ENCODE measurements around the gene SKAP1.

DNA sequence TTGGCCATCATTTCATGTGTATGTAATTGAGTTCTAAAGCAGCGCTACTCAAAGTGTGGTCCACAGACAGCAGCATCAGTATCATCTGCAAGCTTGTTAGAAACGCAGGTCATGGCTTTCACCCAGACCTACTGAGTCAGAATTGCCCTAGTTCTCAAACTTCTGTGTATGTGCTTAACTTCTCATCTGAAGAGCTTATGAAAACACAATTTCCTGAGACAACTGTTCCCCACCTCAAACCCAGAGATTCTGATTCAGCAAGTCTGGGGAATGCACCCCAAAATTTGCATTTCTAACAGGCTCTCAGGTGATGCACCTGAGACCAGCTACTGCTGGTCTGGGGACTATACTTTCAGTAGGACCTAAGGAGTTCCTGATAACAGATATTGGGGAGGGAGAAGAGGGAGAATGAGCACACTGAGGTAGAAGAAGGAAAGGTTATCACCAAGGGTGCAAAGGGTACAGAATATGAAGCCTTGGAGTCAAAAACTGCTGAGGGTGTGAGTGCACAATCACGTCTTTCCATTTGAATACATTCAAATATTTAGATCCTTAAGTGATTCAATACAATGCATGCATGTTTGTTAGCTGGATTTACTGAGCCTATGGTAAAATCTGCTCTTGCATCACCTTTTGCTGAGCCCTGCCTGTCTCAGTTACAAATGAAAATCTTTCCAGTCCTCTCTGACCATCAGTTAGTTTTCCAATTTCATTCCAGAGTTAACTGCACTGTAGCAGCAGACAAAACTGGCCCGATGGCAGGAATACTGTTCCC is 29.2 kb upstream of the SKAP1 start:
- TF ChIP-seq, protein P1, sequence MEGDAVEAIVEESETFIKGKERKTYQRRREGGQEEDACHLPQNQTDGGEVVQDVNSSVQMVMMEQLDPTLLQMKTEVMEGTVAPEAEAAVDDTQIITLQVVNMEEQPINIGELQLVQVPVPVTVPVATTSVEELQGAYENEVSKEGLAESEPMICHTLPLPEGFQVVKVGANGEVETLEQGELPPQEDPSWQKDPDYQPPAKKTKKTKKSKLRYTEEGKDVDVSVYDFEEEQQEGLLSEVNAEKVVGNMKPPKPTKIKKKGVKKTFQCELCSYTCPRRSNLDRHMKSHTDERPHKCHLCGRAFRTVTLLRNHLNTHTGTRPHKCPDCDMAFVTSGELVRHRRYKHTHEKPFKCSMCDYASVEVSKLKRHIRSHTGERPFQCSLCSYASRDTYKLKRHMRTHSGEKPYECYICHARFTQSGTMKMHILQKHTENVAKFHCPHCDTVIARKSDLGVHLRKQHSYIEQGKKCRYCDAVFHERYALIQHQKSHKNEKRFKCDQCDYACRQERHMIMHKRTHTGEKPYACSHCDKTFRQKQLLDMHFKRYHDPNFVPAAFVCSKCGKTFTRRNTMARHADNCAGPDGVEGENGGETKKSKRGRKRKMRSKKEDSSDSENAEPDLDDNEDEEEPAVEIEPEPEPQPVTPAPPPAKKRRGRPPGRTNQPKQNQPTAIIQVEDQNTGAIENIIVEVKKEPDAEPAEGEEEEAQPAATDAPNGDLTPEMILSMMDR (conservative IDR thresholded peaks at IDR 0.05 in 1 of 2, IDR thresholded peaks at IDR 0.05 in 1 of 2; ENCODE audit: low read depth in 1 of 2, low read length in 2 of 2), result no peak
- TF ChIP-seq EZH2 (IDR thresholded peaks at IDR 0.05; ENCODE audit: low read length, missing control alignments), result no peak
